H9 (cell line): ENCODE measurements around the gene PHC3. TPM values are rescaled to one million over a fixed set of nuclear protein-coding genes. Genes with fewer than 3 reads are reported as not detected.

Experiments used
- DNase-seq: peaks from one replicate; pipeline ENCODE4 v3.0.0-alpha.2; 2017
- H2AFZ ChIP-seq: one replicate; pipeline ENCODE4 v1.6.1; 2013; ENCODE audit warnings: mild to moderate bottlenecking, low read length, control low read depth, moderate library complexity
- H2AK5ac ChIP-seq: 2 replicates; pipeline ENCODE4 v1.6.1; 2013; ENCODE audit warnings: low read length, control low read depth, mixed read lengths; ENCODE audit not compliant: insufficient read length
- H2BK120ac ChIP-seq: one replicate; pipeline ENCODE4 v1.6.1; 2013; ENCODE audit warnings: low read depth, mild to moderate bottlenecking, low read length, control low read depth, inconsistent platforms; ENCODE audit not compliant: poor library complexity, severe bottlenecking
- H2BK12ac ChIP-seq: 2 replicates; pipeline ENCODE4 v1.6.1; 2013; ENCODE audit warnings: low read length, control low read depth, mixed read lengths, low read depth; ENCODE audit not compliant: insufficient read length
- H2BK15ac ChIP-seq: 2 replicates; pipeline ENCODE4 v1.6.1; 2013; ENCODE audit warnings: low read depth, low read length, control low read depth
- H2BK20ac ChIP-seq: one replicate; pipeline ENCODE4 v1.6.1; 2013; ENCODE audit warnings: low read depth, mild to moderate bottlenecking, low read length, control low read depth, inconsistent platforms; ENCODE audit not compliant: poor library complexity, severe bottlenecking
- H2BK5ac ChIP-seq: 2 replicates; pipeline ENCODE4 v1.6.1; 2013; ENCODE audit warnings: low read length, control low read depth, mixed read lengths; ENCODE audit not compliant: insufficient read length
- H3K14ac ChIP-seq: 2 replicates; pipeline ENCODE4 v1.6.1; 2013; ENCODE audit warnings: low read length, control low read depth; ENCODE audit not compliant: insufficient read depth
- H3K18ac ChIP-seq: 2 replicates; pipeline ENCODE4 v1.6.1; 2013; ENCODE audit warnings: low read depth, mild to moderate bottlenecking, mixed read lengths, low read length, control low read depth; ENCODE audit not compliant: insufficient read length
- H3K23ac ChIP-seq: 2 replicates; pipeline ENCODE4 v1.6.1; 2013; ENCODE audit warnings: low read length, control low read depth, mixed read lengths, low read depth; ENCODE audit not compliant: insufficient read length
- H3K23me2 ChIP-seq: 2 replicates; pipeline ENCODE4 v1.6.1; 2013; ENCODE audit warnings: low read depth, mild to moderate bottlenecking, mixed read lengths, low read length, control low read depth; ENCODE audit not compliant: insufficient read length, poor library complexity, severe bottlenecking
- H3K27ac ChIP-seq: 2 replicates; pipeline ENCODE4 v1.5.1; 2013; ENCODE audit warnings: low read length, control low read depth, mixed read lengths, low read depth; ENCODE audit not compliant: insufficient read length
- H3K27me3 ChIP-seq: 2 replicates; pipeline ENCODE4 v1.6.1; 2013; ENCODE audit warnings: low read length, control low read depth, inconsistent platforms; ENCODE audit not compliant: insufficient read depth
- H3K4ac ChIP-seq: 2 replicates; pipeline ENCODE4 v1.6.1; 2013; ENCODE audit warnings: low read depth, mild to moderate bottlenecking, control low read depth, inconsistent platforms, low read length, moderate library complexity
- H3K4me1 ChIP-seq: 2 replicates; pipeline ENCODE4 v1.6.1; 2013; ENCODE audit warnings: low read length, control low read depth, inconsistent platforms; ENCODE audit not compliant: insufficient read depth
- H3K4me2 ChIP-seq: 2 replicates; pipeline ENCODE4 v1.6.1; 2013; ENCODE audit warnings: low read length, control low read depth, mixed read lengths; ENCODE audit not compliant: insufficient read length, insufficient read depth
- H3K56ac ChIP-seq: 2 replicates; pipeline ENCODE4 v1.6.1; 2013; ENCODE audit warnings: low read depth, mild to moderate bottlenecking, mixed read lengths, low read length, control low read depth; ENCODE audit not compliant: insufficient read length
- H3K79me1 ChIP-seq: 2 replicates; pipeline ENCODE4 v1.6.1; 2013; ENCODE audit warnings: low read depth, mild to moderate bottlenecking, moderate library complexity, low read length, control low read depth, inconsistent platforms; ENCODE audit not compliant: insufficient read depth, poor library complexity, severe bottlenecking
- H3K79me2 ChIP-seq: 2 replicates; pipeline ENCODE4 v1.6.1; 2013; ENCODE audit warnings: low read length, control low read depth, inconsistent platforms; ENCODE audit not compliant: insufficient read depth
- H3K9ac ChIP-seq: 2 replicates; pipeline ENCODE4 v1.6.1; 2013; ENCODE audit warnings: low read length, control low read depth, mixed read lengths; ENCODE audit not compliant: insufficient read length; ENCODE audit errors: extremely low read depth
- H3K9me3 ChIP-seq: one replicate; pipeline ENCODE4 v1.6.1; 2013; ENCODE audit warnings: low read depth, low read length, inconsistent platforms; ENCODE audit not compliant: control insufficient read depth
- H3T11ph ChIP-seq: one replicate; pipeline ENCODE4 v1.6.1; 2013; ENCODE audit warnings: mild to moderate bottlenecking, low read length, control low read depth, inconsistent platforms
- H4K20me1 ChIP-seq: one replicate; pipeline ENCODE4 v1.6.1; 2013; ENCODE audit not compliant: control insufficient read depth, insufficient read length, insufficient read depth
- H4K5ac ChIP-seq: 2 replicates; pipeline ENCODE4 v1.6.1; 2013; ENCODE audit warnings: low read depth, mild to moderate bottlenecking, mixed read lengths, low read length, control low read depth; ENCODE audit not compliant: insufficient read length
- H4K8ac ChIP-seq: replicated peaks from 2 replicates; pipeline ENCODE4 v1.6.1; 2013; ENCODE audit warnings: low read length, control low read depth, mixed read lengths, low read depth; ENCODE audit not compliant: insufficient read length
- H4K91ac ChIP-seq: 2 replicates; pipeline ENCODE4 v1.6.1; 2013; ENCODE audit warnings: low read depth, mild to moderate bottlenecking, moderate library complexity, mixed read lengths, low read length, control low read depth; ENCODE audit not compliant: insufficient read length
- H3K27ac Mint-ChIP-seq, 3 experiments: 2 replicates in 2 of 3; 3 replicates in 1 of 3; pipeline ENCODE4 v1.8.0; 2020 to 2021; ENCODE audit warnings: mixed read lengths in 3 of 3, mild to moderate bottlenecking in 1 of 3, moderate library complexity in 1 of 3
- H3K27me3 Mint-ChIP-seq: 2 replicates; pipeline ENCODE4 v1.8.0; 2021; ENCODE audit warnings: low read depth, mild to moderate bottlenecking, moderate library complexity, mixed read lengths
- H3K36me3 Mint-ChIP-seq, 3 experiments: 2 replicates in 2 of 3; 3 replicates in 1 of 3; pipeline ENCODE4 v1.8.0; 2020 to 2021; ENCODE audit warnings: low read depth in 3 of 3, mixed read lengths in 3 of 3; ENCODE audit not compliant: insufficient read depth in 1 of 3
- H3K4me1 Mint-ChIP-seq, 2 experiments: 2 replicates each; pipeline ENCODE4 v1.8.0; 2020; ENCODE audit warnings: mixed read lengths in 2 of 2
- H3K4me3 Mint-ChIP-seq, 2 experiments: 2 replicates in 1 of 2; 3 replicates in 1 of 2; pipeline ENCODE4 v1.8.0; 2020 to 2021; ENCODE audit warnings: mild to moderate bottlenecking in 2 of 2, mixed read lengths in 2 of 2, moderate library complexity in 1 of 2
- H3K9me3 Mint-ChIP-seq, 2 experiments: 2 replicates in 1 of 2; 3 replicates in 1 of 2; pipeline ENCODE4 v1.8.0; 2020; ENCODE audit warnings: mild to moderate bottlenecking in 2 of 2, mixed read lengths in 2 of 2, moderate library complexity in 1 of 2
- CTCF ChIP-seq: fragments of 200-600 bp; sonication (generic); conservative IDR thresholded peaks from 3 replicates; pipeline ENCODE4 v1.8.0; 2021; ENCODE audit warnings: antibody characterized with exemption, mild to moderate bottlenecking
- WGBS: extraction: QIAGEN DNeasy Blood & Tissue Kit; methylation state at CpG from one replicate; pipeline ENCODE4 v1.1.7; 2013; ENCODE audit warnings: missing lambda C conversion rate, low lambda C conversion rate, mixed read lengths; ENCODE audit not compliant: insufficient read length; ENCODE audit errors: extremely low coverage; 5-methylcytosine and 5-hydroxymethylcytosine counted together
- total RNA-seq: library from RNA; stranded (reverse); gene quantifications from 2 replicates; pipeline ENCODE4 v1.2.1, GENCODE V29; 2021

The PHC3 gene
- total RNA-seq, 1 experiment from 2014 or later: 26.4 TPM

GRCh38 chr3:170043506-170043905, 138.0 kb downstream of the PHC3 start:
- Histone ChIP-seq H3K14ac (no peak overlapping the region), H3K4ac (no peak overlapping the region), H4K5ac (no peak overlapping the region), H3K79me2 (no peaks in the 10 kb centered on the region; the same call in 1 of the 2 replicates), H3K27me3 (no peaks in the 10 kb centered on the region), H3K18ac (no peak overlapping the region), H4K8ac (no peak overlapping the region), H3K27ac (no peak overlapping the region), H3K9ac (no peak overlapping the region), H2BK12ac (no peak overlapping the region), H3K23ac (no peak overlapping the region), H3K4me1 (0 out of 2 replicates have a peak, but pooled peaks cover 3% of the 10 kb centered on the region), H3K9me3 (no peaks in the 10 kb centered on the region), H2AK5ac (no peak overlapping the region), H3T11ph (no peak overlapping the region), H3K23me2 (peaks cover 4% of the 10 kb centered on the region), H2BK5ac (no peak overlapping the region), H2BK120ac (no peak overlapping the region), H3K79me1 (no peaks in the 10 kb centered on the region), H2AFZ (no peak overlapping the region), H4K91ac (no peak overlapping the region), H4K20me1 (no peaks in the 10 kb centered on the region), H2BK15ac (no peak overlapping the region), H2BK20ac (no peak overlapping the region), H3K56ac (no peak overlapping the region), H3K4me2 (no peak overlapping the region)
- no peaks in the 10 kb centered on the region for H3K9me3 Mint-ChIP-seq
- H3K36me3 Mint-ChIP-seq: peaks cover 2 to 5% (median 2%) of the 10 kb centered on the region in 3 experiments; a peak in 5 of 7 replicates
- H3K27ac Mint-ChIP-seq: no peak overlapping the region
- no peak for DNase-seq
- no peak for TF ChIP-seq CTCF
- peaks cover 30 to 35% of the 10 kb centered on the region in 2 experiments for H3K4me1 Mint-ChIP-seq
- WGBS: no CpG with 5 or more reads among the region's 7 CpGs
- H3K27me3 Mint-ChIP-seq: peaks cover 7% of the 10 kb centered on the region
- H3K4me3 Mint-ChIP-seq: no peak overlapping the region
